Chondrocyte (in vitro differentiated cells): ENCODE measurements around the gene TPSD1. TPM values are rescaled to one million over a fixed set of nuclear protein-coding genes. Genes with fewer than 3 reads are reported as not detected.

Experiments used
- DNase-seq: peaks from one replicate; pipeline ENCODE4 v3.0.0; 2021; ENCODE audit warnings: mixed read lengths, low spot score
- H3K27ac Mint-ChIP-seq: one replicate; pipeline ENCODE4 v1.8.0; 2021; ENCODE audit warnings: mild to moderate bottlenecking, moderate library complexity, mixed read lengths; ENCODE audit not compliant: unreplicated experiment
- H3K27me3 Mint-ChIP-seq: 2 replicates; pipeline ENCODE4 v1.8.0; 2021; ENCODE audit warnings: low read depth, mixed read lengths
- H3K36me3 Mint-ChIP-seq: 2 replicates; pipeline ENCODE4 v1.8.0; 2021; ENCODE audit warnings: low read depth, mixed read lengths
- H3K4me1 Mint-ChIP-seq: 2 replicates; pipeline ENCODE4 v1.8.0; 2021; ENCODE audit warnings: low read depth, mild to moderate bottlenecking, mixed read lengths
- H3K4me3 Mint-ChIP-seq: one replicate; pipeline ENCODE4 v1.8.0; 2021; ENCODE audit warnings: mild to moderate bottlenecking, moderate library complexity, mixed read lengths; ENCODE audit not compliant: unreplicated experiment
- H3K9me3 Mint-ChIP-seq: 2 replicates; pipeline ENCODE4 v1.8.0; 2021; ENCODE audit warnings: low read depth, mixed read lengths
- total RNA-seq: library from RNA; stranded (reverse); gene quantifications from 3 replicates; pipeline ENCODE4 v1.2.1, GENCODE V29; 2021
- TF ChIP-seq, protein P1 (sequence below): fragments of 200-600 bp; sonication (generic); IDR thresholded peaks from 2 replicates; pipeline ENCODE4 v1.5.0; 2021; ENCODE audit warnings: antibody characterized with exemption, mild to moderate bottlenecking, moderate library complexity

TPSD1 gene
- total RNA-seq, 1 donor from 2014 or later = not detected

DNA sequence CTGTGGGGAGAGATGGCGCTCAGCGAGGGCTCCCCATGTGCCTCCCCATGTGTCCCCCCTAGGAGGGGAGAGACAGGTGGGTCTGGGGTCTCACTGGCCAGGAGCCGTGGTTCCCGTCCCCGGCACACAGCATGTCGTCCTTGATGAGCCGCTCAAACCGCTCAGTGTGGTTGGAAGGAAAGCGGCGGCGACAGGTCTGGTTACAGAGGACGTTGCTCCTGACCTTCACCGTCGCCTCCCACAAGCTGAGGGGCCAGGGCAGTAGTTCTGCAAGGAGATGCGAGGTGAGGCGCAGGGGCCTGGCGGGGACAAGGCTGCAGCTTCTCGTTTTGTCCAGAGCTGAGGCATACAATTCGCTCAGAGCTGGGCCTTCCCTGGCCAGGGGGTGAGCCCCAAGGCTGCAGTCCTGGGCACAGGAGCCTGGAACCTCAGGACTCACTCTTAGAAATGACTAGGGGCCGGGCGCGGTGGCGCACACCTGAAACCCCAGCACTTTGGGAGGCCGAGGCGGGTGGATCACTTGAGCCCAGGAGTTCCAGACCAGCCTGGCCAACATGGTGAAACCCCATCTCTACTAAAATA lies 30.7 kb downstream of the TPSD1 start:
- no peak overlapping the region for H3K27ac Mint-ChIP-seq
- no peak overlapping the region for H3K4me3 Mint-ChIP-seq
- peaks cover 43% of the 10 kb centered on the region for H3K27me3 Mint-ChIP-seq
- DNase-seq = no peak
- TF ChIP-seq, protein P1, sequence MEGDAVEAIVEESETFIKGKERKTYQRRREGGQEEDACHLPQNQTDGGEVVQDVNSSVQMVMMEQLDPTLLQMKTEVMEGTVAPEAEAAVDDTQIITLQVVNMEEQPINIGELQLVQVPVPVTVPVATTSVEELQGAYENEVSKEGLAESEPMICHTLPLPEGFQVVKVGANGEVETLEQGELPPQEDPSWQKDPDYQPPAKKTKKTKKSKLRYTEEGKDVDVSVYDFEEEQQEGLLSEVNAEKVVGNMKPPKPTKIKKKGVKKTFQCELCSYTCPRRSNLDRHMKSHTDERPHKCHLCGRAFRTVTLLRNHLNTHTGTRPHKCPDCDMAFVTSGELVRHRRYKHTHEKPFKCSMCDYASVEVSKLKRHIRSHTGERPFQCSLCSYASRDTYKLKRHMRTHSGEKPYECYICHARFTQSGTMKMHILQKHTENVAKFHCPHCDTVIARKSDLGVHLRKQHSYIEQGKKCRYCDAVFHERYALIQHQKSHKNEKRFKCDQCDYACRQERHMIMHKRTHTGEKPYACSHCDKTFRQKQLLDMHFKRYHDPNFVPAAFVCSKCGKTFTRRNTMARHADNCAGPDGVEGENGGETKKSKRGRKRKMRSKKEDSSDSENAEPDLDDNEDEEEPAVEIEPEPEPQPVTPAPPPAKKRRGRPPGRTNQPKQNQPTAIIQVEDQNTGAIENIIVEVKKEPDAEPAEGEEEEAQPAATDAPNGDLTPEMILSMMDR = no peak
- H3K36me3 Mint-ChIP-seq = no peaks in the 10 kb centered on the region
- peaks cover 7% of the 10 kb centered on the region for H3K4me1 Mint-ChIP-seq
- H3K9me3 Mint-ChIP-seq = no peaks in the 10 kb centered on the region

GRCh38 chr16:1287982-1288670 lies 32.3 kb downstream of the TPSD1 start:
- H3K4me3 Mint-ChIP-seq = no peak overlapping the region
- no peaks in the 10 kb centered on the region for H3K9me3 Mint-ChIP-seq
- H3K4me1 Mint-ChIP-seq = peaks cover 7% of the 10 kb centered on the region

GRCh38 chr16:1288813-1289476 lies 33.1 kb downstream of the TPSD1 start:
- Mint-ChIP-seq H3K9me3 (no peaks in the 10 kb centered on the region), H3K27ac (no peak overlapping the region), H3K4me1 (peaks cover 7% of the 10 kb centered on the region), H3K36me3 (no peaks in the 10 kb centered on the region), H3K4me3 (no peak overlapping the region), H3K27me3 (peaks cover 42% of the 10 kb centered on the region)
- TF ChIP-seq, protein P1 = no peak
- peak; percentile 83 for DNase-seq

More at GRCh38 chr16:1287982-1288670, 32.3 kb downstream of the TPSD1 start:
- no peaks in the 10 kb centered on the region for H3K36me3 Mint-ChIP-seq
- TF ChIP-seq, protein P1 = no peak
- DNase-seq = no peak
- H3K27ac Mint-ChIP-seq = no peak overlapping the region
- peaks cover 48% of the 10 kb centered on the region for H3K27me3 Mint-ChIP-seq

DNA sequence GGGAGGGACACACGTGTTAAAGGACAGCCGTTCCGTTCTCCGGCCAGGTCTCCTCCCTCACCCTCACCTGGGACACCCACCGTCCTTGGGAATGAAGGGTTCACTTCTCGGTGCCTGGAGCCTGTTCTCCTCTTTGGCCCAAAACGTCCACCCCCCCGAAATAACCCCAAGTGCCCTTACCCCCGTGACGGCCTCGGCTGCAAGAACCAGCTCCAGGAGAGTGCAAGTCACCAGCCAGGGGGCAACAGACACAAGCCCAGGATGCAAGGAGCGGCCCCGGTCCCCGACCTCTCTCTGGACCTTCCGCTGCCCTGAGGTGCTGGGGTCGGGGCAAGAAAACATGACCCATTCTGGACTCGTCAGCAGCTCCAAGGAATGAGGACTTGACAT lies 33.6 kb downstream of the TPSD1 start:
- Mint-ChIP-seq H3K9me3 (no peaks in the 10 kb centered on the region), H3K4me1 (peaks cover 7% of the 10 kb centered on the region), H3K27me3 (peaks cover 46% of the 10 kb centered on the region), H3K27ac (no peak overlapping the region), H3K36me3 (no peaks in the 10 kb centered on the region), H3K4me3 (no peak overlapping the region)
- TF ChIP-seq, protein P1 = no peak
- no peak for DNase-seq

GRCh38 chr16:1290063-1290501 lies 34.2 kb downstream of the TPSD1 start:
- Mint-ChIP-seq H3K4me3 (no peak overlapping the region), H3K36me3 (no peaks in the 10 kb centered on the region), H3K27ac (no peak overlapping the region), H3K4me1 (peaks cover 7% of the 10 kb centered on the region), H3K9me3 (no peaks in the 10 kb centered on the region), H3K27me3 (peaks cover 46% of the 10 kb centered on the region)
- DNase-seq = no peak
- TF ChIP-seq, protein P1 = no peak
